ENCODE results near the gene SLC22A23. TPM values are rescaled to one million over a fixed set of nuclear protein-coding genes. Genes with fewer than 3 reads are reported as not detected.

The SLC22A23 gene
- total RNA-seq, 1 experiment from 2014 or later = 6.8 TPM

GRCh38 chr6:3397229-3398164 is 59.4 kb downstream of the SLC22A23 start:
- no peaks in the 10 kb centered on the region for H3K27me3 ChIP-seq (ENCODE audit: insufficient read depth, low read length)
- H3K4me1 ChIP-seq (ENCODE audit: insufficient read depth, low read length) = peaks cover 3% of the 10 kb centered on the region; the same call in 1 of the 2 replicates
- Mint-ChIP-seq H3K4me3 (no peak overlapping the region), H3K27me3 (ENCODE audit: low read depth) (peaks cover 1% of the 10 kb centered on the region; the same call in 1 of the 2 replicates), H3K4me1 (peaks cover 14 to 17% of the 10 kb centered on the region in 2 experiments), H3K27ac (0 out of 7 replicates have a peak overlapping the region, but pooled peaks of 1 of the 3 experiments have one; percentile 7), H3K36me3 (ENCODE audit: insufficient read depth in 1 of 3, low read depth in 3 of 3) (peaks cover 0 to 24% (median 0%) of the 10 kb centered on the region in 3 experiments; a peak in 3 of 7 replicates), H3K9me3 (no peaks in the 10 kb centered on the region)
- H3K79me1 ChIP-seq (ENCODE audit: insufficient read depth, low read depth, low read length, poor library complexity, severe bottlenecking) = peaks cover 3% of the 10 kb centered on the region
- H2BK15ac ChIP-seq (ENCODE audit: low read depth, low read length) = no peak overlapping the region
- H3K9ac ChIP-seq (ENCODE audit: extremely low read depth, insufficient read length, low read length) = no peak overlapping the region
- no peak overlapping the region for H3K4ac ChIP-seq (ENCODE audit: low read depth, low read length)
- no peak overlapping the region for H4K91ac ChIP-seq (ENCODE audit: insufficient read length, low read depth, low read length)
- no peak overlapping the region for H2BK20ac ChIP-seq (ENCODE audit: low read depth, low read length, poor library complexity, severe bottlenecking)
- H3K4me2 ChIP-seq (ENCODE audit: insufficient read depth, insufficient read length, low read length) = no peak overlapping the region
- no peaks in the 10 kb centered on the region for H3K9me3 ChIP-seq (ENCODE audit: control insufficient read depth, low read depth, low read length)
- H3K14ac ChIP-seq (ENCODE audit: insufficient read depth, low read length) = no peak overlapping the region
- no peak overlapping the region for H3T11ph ChIP-seq (ENCODE audit: low read length)
- no peaks in the 10 kb centered on the region; the same call in 1 of the 2 replicates for H3K79me2 ChIP-seq (ENCODE audit: insufficient read depth, low read length)
- no peaks in the 10 kb centered on the region for H3K23me2 ChIP-seq (ENCODE audit: insufficient read length, low read depth, low read length, poor library complexity, severe bottlenecking)
- H3K27ac ChIP-seq (ENCODE audit: insufficient read length, low read depth, low read length) = no peak overlapping the region
- no peak overlapping the region for H2BK12ac ChIP-seq (ENCODE audit: insufficient read length, low read depth, low read length)
- H3K18ac ChIP-seq (ENCODE audit: insufficient read length, low read depth, low read length) = no peak overlapping the region
- DNase-seq = no peak
- TF ChIP-seq CTCF (conservative IDR thresholded peaks at IDR 0.05) = no peak
- H2AFZ ChIP-seq (ENCODE audit: low read length) = no peak overlapping the region
- no peak overlapping the region for H4K8ac ChIP-seq (replicated peaks; ENCODE audit: insufficient read length, low read depth, low read length)
- no peak overlapping the region for H2BK120ac ChIP-seq (ENCODE audit: low read depth, low read length, poor library complexity, severe bottlenecking)
- WGBS (ENCODE audit: extremely low coverage, insufficient read length, low lambda C conversion rate) = no CpG with 5 or more reads among the region's 7 CpGs
- H4K20me1 ChIP-seq (ENCODE audit: control insufficient read depth, insufficient read depth, insufficient read length) = peaks cover under 1% of the 10 kb centered on the region
- H3K56ac ChIP-seq (ENCODE audit: insufficient read length, low read depth, low read length) = no peak overlapping the region
- no peak overlapping the region for H3K23ac ChIP-seq (ENCODE audit: insufficient read length, low read depth, low read length)
- no peak overlapping the region for H4K5ac ChIP-seq (ENCODE audit: insufficient read length, low read depth, low read length)
- no peak overlapping the region for H2AK5ac ChIP-seq (ENCODE audit: insufficient read length, low read length)
- no peak overlapping the region for H2BK5ac ChIP-seq (ENCODE audit: insufficient read length, low read length)
